ENCODE results near the gene KRTAP10-11.
"Not testable (repeated sequence)": the region's sequence is repeated elsewhere in the genome, so short reads cannot be mapped to it uniquely, and the experiment has no call there.

KRTAP10-11 gene

DNA sequence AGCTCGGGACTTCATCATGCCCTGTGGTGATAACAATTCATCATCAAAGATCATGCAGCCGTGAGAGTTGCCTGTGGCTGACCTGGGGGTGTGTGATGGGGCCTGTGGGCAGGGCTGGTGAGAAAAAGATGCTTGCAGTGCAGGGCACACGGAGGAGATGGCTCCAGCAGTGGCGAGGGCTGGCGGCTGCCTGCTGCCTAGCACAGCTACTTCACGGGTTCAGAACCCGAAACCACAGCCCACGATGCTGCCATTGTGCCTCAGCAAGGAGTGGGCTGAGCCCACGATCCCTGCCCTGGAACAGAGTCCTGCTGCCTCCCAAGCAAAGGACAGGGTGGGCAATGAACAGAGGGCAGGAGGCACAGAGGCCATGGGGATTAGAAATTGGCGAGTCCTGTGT is 20.0 kb upstream of the KRTAP10-11 start:
- TF ChIP-seq, protein P1, sequence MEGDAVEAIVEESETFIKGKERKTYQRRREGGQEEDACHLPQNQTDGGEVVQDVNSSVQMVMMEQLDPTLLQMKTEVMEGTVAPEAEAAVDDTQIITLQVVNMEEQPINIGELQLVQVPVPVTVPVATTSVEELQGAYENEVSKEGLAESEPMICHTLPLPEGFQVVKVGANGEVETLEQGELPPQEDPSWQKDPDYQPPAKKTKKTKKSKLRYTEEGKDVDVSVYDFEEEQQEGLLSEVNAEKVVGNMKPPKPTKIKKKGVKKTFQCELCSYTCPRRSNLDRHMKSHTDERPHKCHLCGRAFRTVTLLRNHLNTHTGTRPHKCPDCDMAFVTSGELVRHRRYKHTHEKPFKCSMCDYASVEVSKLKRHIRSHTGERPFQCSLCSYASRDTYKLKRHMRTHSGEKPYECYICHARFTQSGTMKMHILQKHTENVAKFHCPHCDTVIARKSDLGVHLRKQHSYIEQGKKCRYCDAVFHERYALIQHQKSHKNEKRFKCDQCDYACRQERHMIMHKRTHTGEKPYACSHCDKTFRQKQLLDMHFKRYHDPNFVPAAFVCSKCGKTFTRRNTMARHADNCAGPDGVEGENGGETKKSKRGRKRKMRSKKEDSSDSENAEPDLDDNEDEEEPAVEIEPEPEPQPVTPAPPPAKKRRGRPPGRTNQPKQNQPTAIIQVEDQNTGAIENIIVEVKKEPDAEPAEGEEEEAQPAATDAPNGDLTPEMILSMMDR (IDR thresholded peaks at IDR 0.05; ENCODE audit: borderline replicate concordance, insufficient read depth, low read depth, low read length) = no peak

DNA sequence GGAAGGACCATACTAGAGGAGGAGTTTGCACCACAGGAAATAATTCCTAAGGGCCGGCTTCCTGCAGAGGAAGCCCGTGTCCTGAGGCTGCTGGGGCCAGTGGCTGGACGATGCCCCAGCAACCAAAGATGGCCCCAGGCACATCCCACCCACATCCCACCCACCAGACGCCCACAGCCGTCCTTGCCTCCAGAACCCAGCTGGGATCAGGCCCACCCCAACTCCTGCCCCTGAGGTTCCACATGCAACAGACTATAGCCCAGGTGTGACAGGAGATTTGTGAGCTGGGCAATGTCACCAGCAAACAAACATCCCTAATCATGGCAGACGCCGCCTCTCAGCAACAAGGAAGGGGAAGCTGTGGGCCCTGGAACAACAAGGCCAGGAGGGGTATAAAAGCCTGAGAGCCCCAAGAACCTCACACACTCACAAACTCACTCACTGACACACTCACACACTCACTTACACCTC is 19.5 kb upstream of the KRTAP10-11 start, which contains the start of gene KRTAP10-9:
TSS of gene KRTAP10-9 (plus strand) at position 421 of the 471 bp plus-strand sequence. CDS start 79 bp downstream, outside the sequence.
- TF ChIP-seq, protein P1 (IDR thresholded peaks at IDR 0.05; ENCODE audit: borderline replicate concordance, insufficient read depth, low read depth, low read length) = no peak
- H3K4me3 ChIP-seq (ENCODE audit: low read depth, low read length) = no peak within 1 kb of the TSS

More for the DNA sequence above, 20.0 kb upstream of the KRTAP10-11 start:
- no peak overlapping the region for H3K4me3 ChIP-seq (ENCODE audit: low read depth, low read length)

DNA sequence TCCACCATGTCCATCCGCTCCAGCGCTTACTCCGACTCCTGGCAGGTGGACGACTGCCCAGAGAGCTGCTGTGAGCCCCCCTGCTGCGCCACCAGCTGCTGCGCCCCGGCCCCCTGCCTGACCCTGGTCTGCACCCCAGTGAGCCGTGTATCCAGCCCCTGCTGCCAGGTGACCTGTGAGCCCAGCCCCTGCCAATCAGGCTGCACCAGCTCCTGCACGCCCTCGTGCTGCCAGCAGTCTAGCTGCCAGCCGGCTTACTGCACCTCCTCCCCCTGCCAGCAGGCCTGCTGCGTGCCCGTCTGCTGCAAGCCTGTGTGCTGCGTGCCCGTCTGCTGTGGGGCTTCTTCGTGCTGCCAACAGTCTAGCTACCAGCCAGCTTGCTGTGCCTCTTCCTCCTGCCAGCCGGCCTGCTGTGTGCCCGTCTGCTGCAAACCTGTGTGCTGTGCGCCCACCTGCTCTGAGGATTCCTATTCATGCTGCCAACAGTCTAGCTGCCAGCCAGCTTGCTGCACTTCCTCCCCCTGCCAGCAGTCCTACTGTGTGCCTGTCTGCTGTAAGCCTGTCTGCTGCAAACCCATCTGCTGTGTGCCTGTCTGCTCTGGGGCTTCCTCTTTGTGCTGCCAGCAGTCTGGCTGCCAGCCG is 18.9 kb upstream of the KRTAP10-11 start:
- H3K4me3 ChIP-seq (ENCODE audit: low read depth, low read length) = not testable (repeated sequence)

DNA sequence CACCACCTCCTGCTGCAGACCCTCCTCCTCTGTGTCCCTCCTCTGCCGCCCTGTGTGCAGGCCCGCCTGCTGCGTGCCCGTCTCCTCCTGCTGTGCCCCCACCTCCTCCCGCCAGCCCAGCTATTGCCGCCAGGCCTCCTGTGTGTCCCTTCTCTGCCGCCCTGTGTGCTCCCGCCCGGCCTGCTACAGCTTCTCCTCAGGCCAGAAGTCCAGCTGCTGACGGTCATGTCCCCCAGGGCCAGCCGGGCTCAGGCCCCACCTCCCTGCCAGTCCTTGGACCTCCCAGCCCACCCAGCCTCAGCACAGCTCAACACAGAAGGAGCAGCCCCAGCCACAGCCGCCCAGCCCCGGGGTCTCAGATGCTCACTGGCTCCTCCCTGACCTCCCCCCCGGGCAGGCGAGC is 18.4 kb upstream of the KRTAP10-11 start:
- H3K4me3 ChIP-seq (ENCODE audit: low read depth, low read length) = not testable (repeated sequence)

DNA sequence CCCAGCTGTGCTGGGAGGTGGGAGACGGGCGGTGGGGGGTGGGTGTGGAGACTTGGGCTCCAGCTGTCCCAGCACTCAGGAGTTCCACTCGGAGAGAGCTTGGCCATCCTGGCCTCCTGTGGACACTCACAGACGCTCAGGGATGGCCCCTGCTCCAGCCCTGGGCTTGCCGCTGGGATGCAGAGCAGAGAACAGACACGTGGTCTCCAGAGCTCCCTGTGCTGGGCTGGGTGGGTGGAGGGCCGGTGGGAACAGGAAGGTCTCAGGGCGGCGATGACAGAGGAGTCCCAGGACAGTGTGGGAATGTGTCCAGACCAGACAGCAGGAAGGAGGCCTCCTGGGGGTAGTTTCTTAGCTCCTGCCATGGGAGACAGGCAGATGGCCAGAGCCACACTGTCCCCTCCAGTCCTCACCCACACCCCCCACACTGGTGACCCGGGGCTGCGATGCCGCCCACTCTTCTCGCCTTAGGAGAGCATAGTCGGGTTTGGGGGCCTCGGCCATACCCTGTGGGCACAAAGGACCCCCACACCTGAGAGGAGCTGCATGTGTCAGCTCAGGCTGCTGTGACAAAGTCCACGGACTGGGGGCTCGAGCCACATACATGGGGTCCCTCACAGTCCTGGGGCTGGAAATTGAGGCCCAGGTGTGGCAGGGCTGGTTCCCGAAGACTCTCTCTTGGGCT is 17.4 kb upstream of the KRTAP10-11 start:
- TF ChIP-seq, protein P1 (IDR thresholded peaks at IDR 0.05; ENCODE audit: borderline replicate concordance, insufficient read depth, low read depth, low read length) = no peak
- no peak overlapping the region for H3K4me3 ChIP-seq (ENCODE audit: low read depth, low read length)

DNA sequence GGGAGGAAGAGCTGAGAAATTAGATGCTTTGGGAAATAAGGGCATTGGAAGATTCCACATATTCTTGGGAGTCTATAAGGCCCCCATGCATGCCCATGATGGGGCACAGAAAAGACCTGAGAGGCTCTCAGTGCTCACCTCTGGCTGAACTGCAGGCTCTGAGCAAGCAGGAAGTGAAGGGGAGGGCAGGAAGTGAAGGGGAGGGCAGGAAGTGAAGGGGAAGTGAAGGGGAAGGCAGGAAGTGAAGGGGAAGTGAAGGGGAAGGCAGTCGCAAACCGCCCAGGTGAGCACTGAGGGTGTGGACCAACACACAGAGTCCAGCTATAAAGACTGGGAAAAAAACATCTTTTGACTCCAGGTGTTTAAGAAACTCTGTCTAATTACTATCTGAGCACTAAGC is 15.8 kb upstream of the KRTAP10-11 start:
- TF ChIP-seq, protein P1 (IDR thresholded peaks at IDR 0.05; ENCODE audit: borderline replicate concordance, insufficient read depth, low read depth, low read length) = no peak
- H3K4me3 ChIP-seq (ENCODE audit: low read depth, low read length) = no peak overlapping the region

DNA sequence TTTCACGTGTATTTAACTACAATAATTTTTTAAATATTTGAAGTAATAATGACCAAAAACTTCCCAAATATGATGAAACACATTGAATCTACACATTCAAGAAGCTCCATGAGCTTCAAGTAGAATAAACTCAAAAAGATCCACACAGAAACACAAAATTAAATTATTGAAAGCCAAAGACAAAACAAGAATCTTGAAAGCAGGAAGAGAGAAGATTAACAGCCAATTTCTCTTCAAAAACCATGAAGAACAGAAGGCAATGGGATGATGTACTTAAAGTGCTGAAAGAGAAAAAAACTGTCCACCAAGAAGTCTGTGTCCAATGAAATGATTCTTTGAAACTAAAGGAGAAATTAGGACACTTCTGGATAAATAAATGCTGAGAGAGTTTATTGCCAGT is 14.1 kb upstream of the KRTAP10-11 start:
- no peak overlapping the region for H3K4me3 ChIP-seq (ENCODE audit: low read depth, low read length)
- TF ChIP-seq, protein P1 (IDR thresholded peaks at IDR 0.05; ENCODE audit: borderline replicate concordance, insufficient read depth, low read depth, low read length) = no peak

All from GM12875 (cell line).